Colonic mucosa (tissue), 4 donors: ENCODE measurements around the gene ARFIP2. TPM values are rescaled to one million over a fixed set of nuclear protein-coding genes. Genes with fewer than 3 reads are reported as not detected.

ENCODE experiments used
- DNase-seq: peaks from one replicate; pipeline ENCODE4 v3.0.0-alpha.2; 2020
- H3K27ac ChIP-seq: fragments of 200-600 bp; one replicate; pipeline ENCODE4 v1.8.0; 2021
- H3K27me3 ChIP-seq: fragments of 200-600 bp; one replicate; pipeline ENCODE4 v1.8.0; 2021
- H3K36me3 ChIP-seq: fragments of 200-600 bp; one replicate; pipeline ENCODE4 v1.8.0; 2021
- H3K4me1 ChIP-seq: fragments of 200-600 bp; one replicate; pipeline ENCODE4 v1.8.0; 2021; ENCODE audit warnings: mild to moderate bottlenecking
- H3K4me3 ChIP-seq: fragments of 200-600 bp; one replicate; pipeline ENCODE4 v1.8.0; 2021
- H3K9ac ChIP-seq, 2 donors: one replicate each; pipeline ENCODE4 v1.7.0; 2013; ENCODE audit warnings: control low read depth in 2 of 2, low read depth in 2 of 2, low read length in 2 of 2
- H3K9me3 ChIP-seq: fragments of 200-600 bp; one replicate; pipeline ENCODE4 v1.8.0; 2021
- intact Hi-C: fragments of 100-400 bp; cut with DNase I; formaldehyde crosslinking; loops from one replicate; pipeline ENCODE4 v1.14.1; 2022
- total RNA-seq, 2 donors: library from RNA; stranded (reverse); fragmentation: NEBNext Ultra II Directional in 1 of 2; extraction: Animal tissue kit (Norgen Biotek cat#: 25700) in 1 of 2; gene quantifications; one replicate each; pipeline ENCODE4 v1.2.1, GENCODE V29; 2021
- TF ChIP-seq, protein P1 (sequence below): fragments of 200-600 bp; IDR thresholded peaks from one replicate; pipeline ENCODE4 v1.8.0; 2022; ENCODE audit warnings: antibody characterized with exemption, mild to moderate bottlenecking
- donor health status: healthy.
- donor health status: DM: no; HTN: no; CAD: no.
- donor health status: DM: no; HTN: no; CAD: no.

The ARFIP2 gene
- total RNA-seq, 2 donors from 2014 or later: 76.9 to 87.3 TPM

DNA sequence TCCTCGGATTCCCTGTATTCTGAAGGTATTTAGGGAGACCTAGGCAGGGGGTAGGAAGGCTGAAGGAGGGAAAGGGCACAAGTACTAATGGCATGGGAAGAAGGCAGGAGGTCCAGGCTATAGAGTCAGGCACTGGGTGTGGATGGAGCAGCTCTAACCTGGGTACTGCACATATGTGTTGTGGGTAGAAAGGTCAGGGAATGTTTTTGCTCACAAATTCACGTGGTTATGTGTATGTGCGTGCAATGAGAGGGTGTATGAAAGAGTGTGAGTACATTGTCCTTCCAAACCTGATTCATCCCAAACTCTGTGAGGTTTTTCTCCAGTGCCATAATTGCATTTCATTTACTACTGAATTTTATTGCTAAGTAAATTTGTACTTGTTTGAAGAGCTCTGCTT is 39.1 kb upstream of the ARFIP2 start:
- DNase-seq: no peak
- intact Hi-C loops: no loop called here
- no peak overlapping the region for H3K27ac ChIP-seq
- H3K36me3 ChIP-seq: no peaks in the 10 kb centered on the region
- TF ChIP-seq, protein P1, sequence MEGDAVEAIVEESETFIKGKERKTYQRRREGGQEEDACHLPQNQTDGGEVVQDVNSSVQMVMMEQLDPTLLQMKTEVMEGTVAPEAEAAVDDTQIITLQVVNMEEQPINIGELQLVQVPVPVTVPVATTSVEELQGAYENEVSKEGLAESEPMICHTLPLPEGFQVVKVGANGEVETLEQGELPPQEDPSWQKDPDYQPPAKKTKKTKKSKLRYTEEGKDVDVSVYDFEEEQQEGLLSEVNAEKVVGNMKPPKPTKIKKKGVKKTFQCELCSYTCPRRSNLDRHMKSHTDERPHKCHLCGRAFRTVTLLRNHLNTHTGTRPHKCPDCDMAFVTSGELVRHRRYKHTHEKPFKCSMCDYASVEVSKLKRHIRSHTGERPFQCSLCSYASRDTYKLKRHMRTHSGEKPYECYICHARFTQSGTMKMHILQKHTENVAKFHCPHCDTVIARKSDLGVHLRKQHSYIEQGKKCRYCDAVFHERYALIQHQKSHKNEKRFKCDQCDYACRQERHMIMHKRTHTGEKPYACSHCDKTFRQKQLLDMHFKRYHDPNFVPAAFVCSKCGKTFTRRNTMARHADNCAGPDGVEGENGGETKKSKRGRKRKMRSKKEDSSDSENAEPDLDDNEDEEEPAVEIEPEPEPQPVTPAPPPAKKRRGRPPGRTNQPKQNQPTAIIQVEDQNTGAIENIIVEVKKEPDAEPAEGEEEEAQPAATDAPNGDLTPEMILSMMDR: no peak
- no peak overlapping the region for H3K4me3 ChIP-seq
- H3K27me3 ChIP-seq: no peaks in the 10 kb centered on the region
- H3K4me1 ChIP-seq: no peaks in the 10 kb centered on the region
- H3K9me3 ChIP-seq: no peaks in the 10 kb centered on the region
- H3K9ac ChIP-seq: no peak overlapping the region

DNA sequence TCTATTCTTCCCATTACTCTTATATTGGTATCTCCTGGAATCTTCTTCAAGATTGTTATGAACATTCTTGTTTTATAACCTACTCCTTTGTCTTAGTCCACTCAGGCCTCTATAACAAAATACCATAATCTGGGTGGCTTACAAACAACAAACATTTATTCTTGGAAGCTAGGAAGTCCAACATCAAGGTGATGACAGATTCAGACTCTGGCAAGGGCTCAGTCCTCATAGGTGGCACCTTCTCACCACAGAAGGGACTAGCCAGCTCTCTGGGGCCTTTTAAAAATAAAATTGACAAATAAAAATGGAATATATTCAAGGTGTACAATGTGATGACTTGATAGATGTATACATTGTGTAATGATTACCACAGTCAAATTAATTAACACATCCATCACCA is 35.7 kb upstream of the ARFIP2 start:
- no peak overlapping the region for H3K9ac ChIP-seq
- H3K27ac ChIP-seq: no peak overlapping the region
- H3K36me3 ChIP-seq: no peaks in the 10 kb centered on the region
- H3K4me1 ChIP-seq: no peaks in the 10 kb centered on the region
- H3K4me3 ChIP-seq: no peak overlapping the region
- no peaks in the 10 kb centered on the region for H3K9me3 ChIP-seq
- H3K27me3 ChIP-seq: no peaks in the 10 kb centered on the region
- intact Hi-C loops: no loop called here
- TF ChIP-seq, protein P1: no peak
- no peak for DNase-seq

DNA sequence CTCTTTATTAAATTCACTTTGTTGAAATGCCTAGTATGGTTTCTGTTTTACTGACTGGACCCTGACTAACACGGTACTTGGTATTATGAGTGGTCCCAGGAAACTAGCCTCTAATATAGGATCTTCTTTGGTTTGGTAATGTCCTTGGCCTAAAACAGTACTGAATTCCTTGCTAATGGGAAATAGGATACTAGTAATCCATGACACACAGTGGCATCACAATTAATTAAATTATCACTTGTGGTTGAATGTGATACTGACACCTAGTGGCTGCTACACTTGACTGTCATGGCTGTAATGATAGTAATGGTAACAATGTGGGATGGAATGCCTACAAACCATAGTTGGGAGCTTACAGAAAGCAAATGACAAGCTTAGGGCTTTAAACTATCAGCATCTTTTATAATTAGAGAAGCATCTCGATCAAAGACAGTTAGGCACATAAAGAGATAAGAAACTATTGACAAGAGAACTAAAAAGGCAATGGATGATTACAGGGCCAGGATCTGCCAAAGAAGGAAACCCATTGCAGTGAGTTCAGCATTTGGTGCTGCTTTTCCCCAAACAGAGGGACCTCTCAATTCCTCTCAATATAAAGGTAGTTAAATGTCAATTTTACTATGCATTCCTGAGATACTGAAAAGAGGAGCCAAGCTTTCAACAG is 24.6 kb upstream of the ARFIP2 start:
- intact Hi-C loops: loop anchor here (2.0 kb wide), 1 partner anchor 67 kb away; no protein-coding TSS in a partner anchor
- Histone ChIP-seq H3K4me3 (no peak overlapping the region), H3K4me1 (no peaks in the 10 kb centered on the region), H3K27me3 (no peaks in the 10 kb centered on the region), H3K27ac (no peak overlapping the region), H3K9ac (no peak overlapping the region), H3K9me3 (no peaks in the 10 kb centered on the region), H3K36me3 (no peaks in the 10 kb centered on the region)
- TF ChIP-seq, protein P1: peak; percentile 74
- no peak for DNase-seq

DNA sequence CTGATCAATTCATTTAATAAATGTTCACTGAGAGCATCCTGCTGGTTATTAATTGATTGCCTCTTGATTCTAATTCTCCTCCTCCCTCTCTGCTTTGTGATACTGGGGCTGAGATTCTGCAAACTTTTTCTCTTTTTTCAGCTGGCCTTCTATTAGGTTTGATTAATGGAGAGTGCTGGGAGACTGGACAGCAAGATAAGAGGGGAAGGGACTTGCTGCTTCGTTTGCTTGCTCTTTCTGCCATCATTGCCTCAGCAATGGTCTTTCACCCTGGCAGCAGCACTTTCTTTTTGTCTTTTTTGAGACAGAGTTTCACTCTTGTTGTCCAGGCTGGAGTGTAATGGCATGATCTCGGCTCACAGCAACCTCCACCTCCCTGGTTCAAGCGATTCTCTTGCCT is 23.0 kb upstream of the ARFIP2 start:
- Histone ChIP-seq H3K36me3 (no peaks in the 10 kb centered on the region), H3K4me3 (no peak overlapping the region), H3K9ac (no peak overlapping the region), H3K9me3 (no peaks in the 10 kb centered on the region), H3K27me3 (no peaks in the 10 kb centered on the region), H3K4me1 (no peaks in the 10 kb centered on the region), H3K27ac (no peak overlapping the region)
- TF ChIP-seq, protein P1: no peak
- DNase-seq: no peak
- intact Hi-C loops: loop anchor here (2.0 kb wide), 1 partner anchor 65 kb away; no protein-coding TSS in a partner anchor

DNA sequence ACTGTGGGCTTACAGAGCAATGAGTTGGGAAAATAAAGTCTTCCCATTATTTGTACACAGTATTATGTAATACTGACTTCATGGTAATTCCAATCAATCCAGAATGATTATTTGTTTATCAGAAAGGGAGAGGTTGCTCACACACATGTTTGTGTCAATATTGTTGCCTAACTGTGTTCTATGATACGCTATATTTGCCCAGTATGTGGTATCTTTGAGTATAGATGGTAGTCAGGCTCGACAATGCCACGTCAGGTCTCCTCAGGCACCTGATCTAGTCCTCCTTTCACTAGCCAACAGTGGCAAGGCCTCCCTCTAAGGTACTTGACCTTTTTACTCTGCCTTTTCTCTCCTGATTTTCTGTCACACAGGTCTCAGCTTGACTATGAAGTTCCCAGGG is 21.3 kb upstream of the ARFIP2 start:
- no peak overlapping the region for H3K27ac ChIP-seq
- no peak overlapping the region for H3K9ac ChIP-seq
- DNase-seq: no peak
- TF ChIP-seq, protein P1: no peak
- H3K9me3 ChIP-seq: no peaks in the 10 kb centered on the region
- H3K4me3 ChIP-seq: no peak overlapping the region
- intact Hi-C loops: loop anchor here (2.0 kb wide), 1 partner anchor 122 kb away; no protein-coding TSS in a partner anchor
- no peaks in the 10 kb centered on the region for H3K36me3 ChIP-seq
- H3K27me3 ChIP-seq: no peaks in the 10 kb centered on the region
- H3K4me1 ChIP-seq: no peaks in the 10 kb centered on the region
